Measurements from ENCODE around the gene VCAM1.

- TF ChIP-seq CTCF (conservative IDR thresholded peaks at IDR 0.05; ENCODE audit: low read depth, low read length) (no peak), EZH2 (IDR thresholded peaks at IDR 0.05; ENCODE audit: low read length, unreplicated experiment) (no peak), EZH2phosphoT487 (IDR thresholded peaks at IDR 0.05; ENCODE audit: borderline replicate concordance, low read length) (no peak)
These were observed 67.3 kb downstream of the VCAM1 start for GRCh38 chr1:100786870-100787269.
